HG03108 (cell line): ENCODE measurements around the gene PTPRC.

Experiments used
- ATAC-seq: cut with Tn5 transposase; IDR thresholded peaks from one replicate; pipeline ENCODE4 v1.9.1; 2021; ENCODE audit warnings: moderate library complexity; ENCODE audit not compliant: unreplicated experiment

The PTPRC gene

GRCh38 chr1:198806861-198807260 lies 168.0 kb downstream of the PTPRC start:
- ATAC-seq = no peak
